T-helper 2 cell treated with Interferon-gamma antibody and Interleukin-4, amounts not matched to agents 100 ng/mL and 5 ng/mL, for 36 hours (primary cell): ENCODE data around the gene C1QTNF6. TPM values are rescaled to one million over a fixed set of nuclear protein-coding genes. Genes with fewer than 3 reads are reported as not detected.

ENCODE experiments used
- intact Hi-C: fragments of 100-400 bp; cut with micrococcal nuclease; formaldehyde crosslinking; loops from one replicate; pipeline ENCODE4 v1.15.1; 2023
- total RNA-seq: library from RNA; stranded (reverse); gene quantifications from 2 replicates; pipeline ENCODE4 v1.2.3, GENCODE V29; 2022

C1QTNF6 gene
- total RNA-seq, 1 donor from 2014 or later = 6.4 TPM

- intact Hi-C loops = loop anchor here (5.0 to 10.0 kb wide), 3 partner anchors 150 to 340 kb away; no protein-coding TSS in a partner anchor
Observed at GRCh38 chr22:37194750-37195149, 6.7 kb upstream of the C1QTNF6 start.

DNA sequence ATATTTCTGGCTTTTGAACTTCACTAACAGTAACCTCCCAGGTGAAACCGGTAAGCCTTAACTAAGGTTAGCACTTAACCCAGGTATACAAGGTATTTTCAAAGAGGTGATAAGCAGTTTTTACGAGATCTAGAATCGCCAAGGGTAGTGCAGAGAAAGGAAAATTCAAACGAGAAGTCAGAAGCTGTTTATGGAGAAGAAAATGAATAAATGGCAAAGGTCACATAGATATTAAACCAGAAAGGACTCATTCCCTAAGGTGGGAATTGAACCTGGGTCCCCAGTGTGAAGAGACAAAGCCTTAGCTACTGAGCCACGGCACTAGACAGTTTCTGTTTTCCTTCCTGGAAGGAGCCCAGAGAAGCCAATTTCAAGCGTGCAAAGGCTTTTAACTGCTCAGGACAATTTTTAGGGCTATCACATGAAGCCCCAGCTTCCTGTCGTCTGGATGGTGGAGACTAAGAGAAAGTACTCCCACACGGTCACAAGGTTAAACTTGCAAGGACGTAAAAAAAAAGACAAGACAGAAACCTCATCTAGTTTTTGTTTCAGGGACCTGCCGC lies 5.7 kb upstream of the C1QTNF6 start:
- intact Hi-C loops = loop anchor here (10.0 kb wide), 2 partner anchors 149 to 339 kb away; no protein-coding TSS in a partner anchor

GRCh38 chr22:37192741-37193140 lies 4.7 kb upstream of the C1QTNF6 start:
- intact Hi-C loops = loop anchor here (10.0 kb wide), 2 partner anchors 148 to 338 kb away; no protein-coding TSS in a partner anchor

DNA sequence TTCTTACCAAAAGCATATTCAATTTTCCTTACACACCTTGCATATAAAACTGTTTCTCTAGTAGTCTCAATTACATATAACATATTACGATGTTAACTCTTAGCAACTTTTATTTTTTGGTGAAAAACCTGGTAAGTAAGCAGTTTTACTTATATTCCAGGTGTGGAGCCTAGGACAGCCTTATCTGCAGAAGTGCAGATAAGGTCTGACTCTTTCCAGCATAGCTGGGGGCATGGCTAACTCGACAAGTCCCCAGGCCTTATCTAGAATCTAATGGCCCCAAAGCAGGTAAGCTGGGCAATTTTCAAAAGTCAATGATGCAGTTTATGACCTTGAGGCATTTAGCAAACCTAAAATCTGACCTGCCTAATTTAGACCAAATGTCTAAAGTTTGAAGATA lies 4.2 kb upstream of the C1QTNF6 start:
- intact Hi-C loops = loop anchor here (10.0 kb wide), 2 partner anchors 147 to 337 kb away; no protein-coding TSS in a partner anchor

- intact Hi-C loops = loop anchor here (10.0 kb wide), 2 partner anchors 146 to 336 kb away; no protein-coding TSS in a partner anchor
Observed at GRCh38 chr22:37190262-37190780, 2.3 kb upstream of the C1QTNF6 start.

GRCh38 chr22:37188901-37189466 lies 937 bp upstream of the C1QTNF6 start:
- intact Hi-C loops = no loop called here

DNA sequence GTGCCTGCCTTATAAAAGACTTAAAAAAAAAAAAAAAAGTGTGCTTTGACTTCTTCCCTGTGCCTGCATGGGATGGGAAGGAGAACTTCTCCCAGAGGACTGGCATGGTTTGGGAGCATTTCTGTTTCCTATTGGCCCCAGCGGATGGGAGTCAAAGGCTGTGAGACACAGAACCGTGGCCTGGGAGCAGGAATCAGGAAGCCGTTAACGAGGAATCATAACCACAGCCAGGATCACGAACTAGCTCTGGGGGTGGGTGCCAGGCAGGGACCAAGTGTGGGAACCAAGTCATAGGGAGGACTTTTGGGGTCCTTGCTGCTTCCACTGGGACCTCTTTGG lies 526 bp downstream of the C1QTNF6 start:
- intact Hi-C loops = no loop called here

DNA sequence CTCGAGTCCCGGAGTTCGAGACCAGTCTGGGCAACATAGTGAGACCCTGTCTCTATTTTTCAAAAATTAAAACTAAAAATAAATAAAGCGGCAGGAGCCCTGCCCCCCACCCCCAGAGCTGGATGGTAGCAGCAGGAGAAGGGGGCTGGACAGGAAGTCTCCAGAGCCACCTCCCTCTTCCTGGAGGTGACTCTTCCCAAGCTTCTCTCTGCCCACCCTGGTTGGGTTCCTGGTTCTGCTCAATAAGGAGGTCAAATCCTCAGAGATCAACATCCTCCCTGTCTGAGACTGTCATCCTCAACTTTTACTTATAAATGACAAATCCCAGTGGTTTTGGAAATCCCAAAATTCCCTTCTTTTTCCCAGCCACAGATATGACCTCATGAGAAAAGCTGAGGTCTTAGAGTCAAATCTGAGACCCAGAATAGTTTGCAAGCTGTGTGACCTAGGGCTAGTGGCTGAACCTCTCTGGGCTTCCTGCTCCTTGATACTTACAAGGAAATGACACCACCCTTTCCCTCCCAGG lies 987 bp downstream of the C1QTNF6 start:
- intact Hi-C loops = no loop called here

DNA sequence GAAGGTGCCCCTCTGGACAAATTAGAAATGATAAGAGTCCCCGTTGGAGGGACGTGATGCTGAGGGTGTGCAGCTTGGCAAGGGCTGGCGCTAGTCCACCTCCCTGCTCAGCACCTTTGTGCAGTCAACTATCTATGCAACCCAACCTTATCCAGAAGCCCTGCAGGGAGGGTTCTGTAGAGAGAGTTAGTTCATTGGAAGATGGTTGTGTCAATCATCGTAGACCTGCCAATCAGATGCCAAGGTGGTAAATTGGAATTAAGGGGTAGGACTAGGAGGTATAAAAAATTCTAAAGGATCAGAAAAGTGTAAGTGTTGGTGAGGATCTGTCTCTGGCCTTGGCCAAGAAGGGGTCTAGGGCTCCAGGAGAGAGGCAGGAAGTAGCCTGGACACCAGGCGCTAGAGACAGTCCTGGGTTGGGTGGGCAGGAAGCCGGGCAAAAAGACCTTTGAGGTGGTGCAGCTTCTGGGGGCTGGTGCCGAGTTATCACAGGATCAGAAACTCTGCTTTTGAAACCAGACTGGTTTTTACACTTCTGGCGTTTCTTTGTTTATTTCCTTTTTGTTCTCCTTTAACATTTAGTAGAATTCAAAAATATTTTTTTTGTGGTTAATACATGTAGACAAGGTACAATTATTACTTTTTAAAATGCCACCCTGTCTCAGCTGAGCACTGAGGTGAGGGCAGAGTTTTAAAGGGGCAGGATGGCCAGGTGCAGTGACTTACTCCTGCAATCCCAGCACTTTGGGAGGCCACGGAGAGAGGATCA lies 1.6 kb downstream of the C1QTNF6 start:
- intact Hi-C loops = no loop called here

GRCh38 chr22:37185646-37186227 lies 2.3 kb downstream of the C1QTNF6 start:
- intact Hi-C loops = no loop called here

DNA sequence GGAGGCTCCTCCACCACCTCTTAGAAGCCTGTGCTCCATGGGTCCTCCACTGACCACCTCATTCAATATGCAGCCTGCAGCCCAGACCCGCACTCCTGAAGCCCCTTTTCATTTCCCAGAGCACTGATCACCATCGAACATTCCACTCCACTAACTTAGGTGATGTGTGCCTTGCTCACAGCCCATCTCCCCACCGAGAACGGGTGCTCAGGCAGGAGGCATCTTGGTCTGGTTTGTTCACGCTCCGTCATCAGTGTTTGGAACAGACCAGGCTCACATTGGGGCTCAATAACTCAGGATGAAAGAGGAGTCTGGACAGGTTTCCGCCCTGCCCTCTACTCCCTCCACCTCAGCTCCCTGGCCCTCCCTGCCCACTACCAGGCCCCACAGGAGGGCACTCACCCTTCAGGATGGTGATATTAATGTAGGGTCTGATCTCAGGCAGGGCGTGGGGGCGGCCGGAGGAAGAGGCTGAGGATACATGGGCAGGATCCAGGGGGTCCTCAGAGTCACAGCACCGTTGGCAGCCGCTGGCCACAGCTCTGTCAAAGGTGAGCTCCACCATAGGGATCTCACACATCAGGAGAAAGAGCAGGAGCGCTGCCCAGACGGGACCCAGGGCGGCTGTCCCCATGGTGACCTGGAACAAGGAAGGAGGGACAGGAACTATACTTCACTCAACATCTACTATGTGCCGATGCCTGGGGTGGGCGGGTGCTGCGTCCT lies 3.1 kb downstream of the C1QTNF6 start:
- intact Hi-C loops = no loop called here

DNA sequence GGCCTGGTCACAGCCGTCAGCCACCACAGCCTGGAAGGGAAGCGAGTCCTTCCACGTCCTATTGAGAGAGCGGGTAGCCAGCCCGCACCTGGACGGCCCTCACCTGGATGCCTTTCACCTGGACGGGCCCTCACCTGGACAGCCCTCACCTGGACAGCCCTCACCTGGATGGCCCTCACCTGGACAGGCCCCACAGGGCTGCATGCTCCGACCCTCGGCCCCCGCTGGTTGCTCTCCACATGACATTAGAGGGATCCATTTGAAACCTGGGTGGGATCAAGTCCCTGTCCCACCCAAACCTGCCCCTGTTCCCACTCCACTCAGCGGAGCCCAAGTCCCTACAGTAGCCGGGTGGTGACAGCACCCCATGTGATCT lies 3.7 kb downstream of the C1QTNF6 start:
- intact Hi-C loops = no loop called here

- intact Hi-C loops = no loop called here
Observed at GRCh38 chr22:37183432-37184379, 4.3 kb downstream of the C1QTNF6 start.

- intact Hi-C loops = no loop called here
Observed at GRCh38 chr22:37182949-37183245, 5.2 kb downstream of the C1QTNF6 start.

DNA sequence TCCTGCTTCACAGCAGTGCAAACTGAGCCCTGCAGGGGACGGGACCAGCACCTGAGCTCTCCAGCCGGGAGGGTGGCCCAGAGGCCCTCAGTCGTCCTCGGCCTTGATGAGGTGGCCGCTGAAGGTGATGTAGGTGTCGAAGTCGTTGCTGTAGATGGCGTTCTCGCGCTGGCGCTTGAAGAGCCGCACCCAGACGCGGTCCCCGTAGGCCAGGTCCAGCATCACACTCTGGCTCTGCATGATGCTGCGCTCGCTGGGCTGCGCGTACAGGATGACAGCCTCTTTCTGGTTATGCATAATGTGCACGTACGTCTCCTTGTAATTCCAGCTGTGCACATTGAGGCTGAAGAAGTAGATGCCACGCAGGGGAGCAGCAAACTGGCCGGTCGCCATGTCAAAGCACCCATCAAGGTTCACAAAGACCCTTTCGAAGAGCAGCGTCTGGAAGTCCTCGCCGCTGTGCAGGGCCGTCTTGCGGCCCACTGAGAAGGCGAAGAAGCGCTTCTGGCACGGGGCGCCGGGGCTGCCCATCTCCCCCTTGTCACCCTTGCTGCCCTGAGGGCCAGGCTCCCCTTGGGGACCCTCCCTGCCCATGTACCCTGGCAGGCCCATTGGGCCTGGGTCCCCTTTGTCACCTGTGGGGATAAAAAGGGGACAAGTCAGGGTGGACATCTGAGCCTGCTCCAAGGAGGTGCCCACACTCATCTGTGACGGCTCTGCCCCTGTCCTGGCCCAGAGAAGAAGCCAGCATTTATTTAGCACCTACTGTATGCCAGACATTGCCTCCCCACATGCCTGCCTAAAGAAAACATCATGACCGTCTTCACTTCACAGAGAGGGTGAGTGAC lies 5.7 kb downstream of the C1QTNF6 start:
- intact Hi-C loops = no loop called here

DNA sequence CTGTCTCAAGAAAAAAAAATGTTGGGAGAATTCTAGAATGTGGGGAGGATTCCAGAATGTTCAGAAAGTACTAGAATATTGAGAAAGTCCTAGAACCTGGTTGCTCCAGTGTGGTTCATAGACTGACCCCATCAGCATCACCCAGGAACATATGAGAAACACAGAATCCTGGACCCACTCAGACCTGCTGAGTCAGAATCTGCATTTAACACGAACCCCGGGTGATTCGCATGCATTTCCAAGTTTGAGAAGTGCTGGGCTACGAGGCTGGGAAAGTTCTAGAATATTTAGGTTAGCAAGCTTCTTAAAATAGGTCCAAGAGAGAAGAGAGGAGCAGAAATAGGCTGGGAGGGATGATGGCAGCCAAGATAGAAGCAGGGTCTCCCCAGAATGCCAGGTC lies 6.4 kb downstream of the C1QTNF6 start:
- intact Hi-C loops = no loop called here

DNA sequence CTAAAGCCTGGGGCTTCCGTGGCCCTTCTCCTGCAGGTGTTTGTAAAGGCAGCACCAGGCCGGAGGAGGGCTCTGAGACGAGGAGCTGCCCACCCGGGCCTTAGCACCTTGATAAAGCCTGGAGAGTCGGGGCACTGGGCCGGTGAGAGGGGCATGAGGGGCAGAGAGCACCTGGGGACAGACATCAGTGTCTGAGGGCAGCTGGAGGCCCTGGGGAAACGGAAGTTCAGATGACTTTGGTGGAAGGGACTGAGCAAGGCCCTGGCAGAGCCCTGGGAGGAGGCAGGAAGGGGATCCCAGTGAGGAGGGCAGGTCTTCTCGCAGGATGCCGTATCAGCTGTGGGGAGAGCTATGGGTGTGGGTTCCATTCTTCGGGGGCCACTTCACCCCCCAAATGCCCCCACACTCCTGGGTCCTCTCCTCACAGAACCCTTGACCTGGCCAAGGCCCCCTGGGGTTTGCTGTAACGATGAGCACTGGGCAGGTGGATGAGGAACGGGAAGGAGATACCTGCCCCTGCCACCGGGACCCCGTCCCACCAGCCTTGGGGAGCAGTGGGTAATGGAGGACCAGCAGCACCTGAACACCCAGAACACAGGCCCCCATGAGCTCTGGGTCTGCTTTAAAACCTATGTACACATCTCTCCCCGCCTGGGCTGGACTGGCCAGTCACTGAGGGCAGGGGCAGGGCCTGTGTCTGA lies 7.4 kb downstream of the C1QTNF6 start:
- intact Hi-C loops = no loop called here

DNA sequence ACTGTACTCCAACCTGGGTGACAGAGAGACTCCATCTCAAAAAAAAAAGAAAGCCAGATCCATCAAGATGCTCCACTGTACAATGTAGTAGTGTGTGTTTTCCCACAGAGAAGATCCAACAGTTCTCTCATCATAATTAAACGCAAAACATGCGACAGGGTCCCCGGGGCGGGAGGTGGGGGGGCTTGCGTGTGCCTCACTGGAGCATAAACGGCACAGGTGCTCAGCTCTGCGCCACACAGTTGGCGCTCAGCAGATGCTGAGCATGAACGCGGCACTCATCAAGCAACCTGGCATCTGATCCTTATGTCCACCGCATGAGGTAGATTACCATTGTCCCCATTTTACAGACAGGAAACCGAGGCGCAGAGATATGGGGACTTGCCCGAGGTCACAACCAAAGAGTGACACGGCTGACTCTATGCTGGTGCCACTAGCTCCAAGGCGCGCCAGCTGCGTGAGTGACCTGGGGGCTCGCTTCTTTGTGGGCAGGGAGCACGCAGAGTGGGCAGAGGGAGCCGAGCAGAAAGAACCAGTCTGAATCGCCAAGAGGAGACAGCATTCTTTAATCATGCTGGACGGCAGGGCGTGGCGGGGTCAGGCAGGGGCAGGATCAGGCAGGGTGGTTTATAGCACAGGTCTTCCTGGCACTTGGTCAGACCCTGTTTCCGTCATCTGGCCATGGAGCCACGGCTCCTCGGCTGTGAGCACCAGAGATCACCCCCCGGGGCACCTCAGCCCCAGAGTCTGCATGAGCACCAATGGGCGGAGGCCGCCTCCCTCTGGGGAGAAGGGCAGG lies 8.2 kb downstream of the C1QTNF6 start:
- intact Hi-C loops = no loop called here
